Stimulated activated CD8-positive, alpha-beta memory T cell treated with anti-CD3 and anti-CD28 coated beads, Interleukin-4, amount 100 ng/mL, for 24 hours (primary cell): Measurements from ENCODE around the gene ACBD5.

Source experiments
- DNase-seq: peaks from one replicate; pipeline ENCODE4 v3.0.0-alpha.2; 2020; ENCODE audit warnings: low read depth

The ACBD5 gene

DNA sequence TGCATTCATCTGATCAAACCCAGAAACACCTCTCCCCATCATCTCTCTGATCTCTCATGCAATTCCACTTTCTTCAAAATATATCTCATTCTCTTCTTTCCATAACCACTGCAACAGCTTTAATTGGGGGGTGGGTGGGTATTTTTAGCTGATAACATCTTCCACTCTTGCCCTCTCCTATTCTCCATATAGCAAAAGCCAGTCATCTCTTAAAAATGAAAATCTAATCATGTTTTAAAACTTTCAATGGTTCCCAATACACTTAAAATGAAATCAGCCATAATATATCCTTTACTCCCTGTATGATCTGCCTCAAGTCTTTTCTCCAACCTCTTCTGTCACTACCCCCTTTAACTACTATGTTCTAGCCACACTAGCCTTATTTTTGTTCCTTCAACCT, 87.9 kb downstream of the ACBD5 start:
- no peak for DNase-seq

DNA sequence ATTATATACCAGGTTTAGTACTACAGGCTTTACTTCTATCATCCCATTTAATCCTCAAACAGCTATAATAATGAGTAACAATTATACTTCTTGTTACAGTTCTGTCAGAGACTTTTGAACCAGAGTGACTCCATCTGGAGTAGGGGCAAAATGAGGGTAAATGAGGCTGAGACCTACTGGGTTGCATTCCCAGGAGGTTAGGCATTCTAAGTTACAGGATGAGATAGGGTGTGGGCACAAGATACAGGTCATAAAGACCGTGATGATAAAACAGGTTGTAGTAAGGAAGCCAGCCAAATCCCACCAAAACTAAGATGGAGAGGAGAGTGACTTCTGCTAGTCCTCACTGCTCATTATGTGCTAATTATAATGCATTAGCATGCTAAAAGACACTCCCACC, 90.3 kb downstream of the ACBD5 start:
- no peak for DNase-seq

DNA sequence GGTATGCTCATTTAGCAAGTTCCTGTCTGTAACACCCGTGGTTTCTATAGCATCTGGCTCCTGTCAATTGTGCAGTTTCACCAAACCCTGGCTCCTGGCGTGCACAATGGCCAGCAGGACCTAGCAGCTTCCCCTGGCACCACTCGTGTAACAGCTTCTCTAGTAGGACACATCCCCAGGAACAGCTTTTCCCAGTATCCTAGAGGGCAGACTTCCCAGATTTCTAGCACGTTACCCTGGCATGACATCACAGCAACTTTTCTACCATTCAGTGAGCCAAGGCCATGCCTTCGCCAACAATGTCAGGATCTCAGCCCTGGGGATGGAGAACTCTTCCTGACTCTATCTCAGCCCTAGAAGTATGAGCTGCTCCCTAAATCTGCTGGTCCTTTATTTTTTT, 92.9 kb downstream of the ACBD5 start:
- no peak for DNase-seq

DNA sequence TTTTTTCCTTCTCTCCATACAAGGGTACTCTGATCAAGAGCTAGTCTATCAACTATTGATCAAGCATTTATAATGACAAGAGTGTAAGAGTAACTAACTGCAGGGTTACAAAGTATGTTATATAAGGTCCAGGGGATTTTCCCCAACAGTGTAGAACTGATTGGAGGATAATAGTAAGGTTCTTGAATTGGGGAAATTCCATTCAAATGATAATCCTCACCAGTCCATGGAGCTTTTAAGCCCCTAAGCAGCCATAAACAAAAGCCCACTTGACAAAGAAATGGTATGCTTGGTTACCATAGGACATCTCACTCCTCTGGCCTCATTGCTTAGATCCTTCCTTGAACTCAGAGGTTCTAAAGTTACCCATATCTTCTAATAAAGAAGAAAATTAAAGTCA, 94.7 kb downstream of the ACBD5 start:
- no peak for DNase-seq
